ENCODE measurements around the gene ASTL.

GRCh38 chr2:96154506-96155380 lies 16.4 kb upstream of the ASTL start:
- TF ChIP-seq CTCF (conservative IDR thresholded peaks at IDR 0.05; ENCODE audit: low read depth, low read length) (no peak), EZH2 (IDR thresholded peaks at IDR 0.05; ENCODE audit: low read length, unreplicated experiment) (no peak), EZH2phosphoT487 (IDR thresholded peaks at IDR 0.05; ENCODE audit: borderline replicate concordance, low read length) (no peak)

Measured in PC-3 (cell line).